Progenitor cell of endocrine pancreas (in vitro differentiated cells): ENCODE data around the gene DHX58. TPM values are rescaled to one million over a fixed set of nuclear protein-coding genes. Genes with fewer than 3 reads are reported as not detected.
"Not testable (repeated sequence)": the region's sequence is repeated elsewhere in the genome, so short reads cannot be mapped to it uniquely, and the experiment has no call there.

Experiments
- DNase-seq: peaks from one replicate; pipeline ENCODE4 v3.0.0; 2021; ENCODE audit warnings: low spot score; ENCODE audit not compliant: unreplicated experiment
- H3K27ac Mint-ChIP-seq: 2 replicates; pipeline ENCODE4 v1.8.0; 2021; ENCODE audit warnings: mild to moderate bottlenecking, moderate library complexity, mixed read lengths
- H3K27me3 Mint-ChIP-seq: 2 replicates; pipeline ENCODE4 v1.8.0; 2021; ENCODE audit warnings: mixed read lengths
- H3K36me3 Mint-ChIP-seq: 2 replicates; pipeline ENCODE4 v1.8.0; 2022; ENCODE audit warnings: mixed read lengths; ENCODE audit not compliant: insufficient read depth
- H3K4me1 Mint-ChIP-seq: 2 replicates; pipeline ENCODE4 v1.8.0; 2021; ENCODE audit warnings: low read depth, mixed read lengths
- H3K4me3 Mint-ChIP-seq: 2 replicates; pipeline ENCODE4 v1.8.0; 2021; ENCODE audit warnings: low read depth, mild to moderate bottlenecking, moderate library complexity, mixed read lengths
- H3K9me3 Mint-ChIP-seq: 2 replicates; pipeline ENCODE4 v1.8.0; 2021; ENCODE audit warnings: low read depth, mixed read lengths
- CTCF ChIP-seq: fragments of 200-600 bp; sonication (generic); IDR thresholded peaks from one replicate; pipeline ENCODE4 v1.5.0; 2021; ENCODE audit warnings: antibody characterized with exemption, mild to moderate bottlenecking; ENCODE audit not compliant: unreplicated experiment
- total RNA-seq: library from RNA; stranded (reverse); gene quantifications from 2 replicates; pipeline ENCODE4 v1.2.1, GENCODE V29; 2021

The DHX58 gene
- total RNA-seq, 1 donor from 2014 or later, result 0.43 TPM

GRCh38 chr17:42146911-42147607 lies 34.5 kb upstream of the DHX58 start:
- H3K9me3 Mint-ChIP-seq, result no peaks in the 10 kb centered on the region
- no peak for DNase-seq
- no peak overlapping the region for H3K4me3 Mint-ChIP-seq
- TF ChIP-seq CTCF, result no peak
- H3K36me3 Mint-ChIP-seq, result peaks cover 3% of the 10 kb centered on the region
- no peaks in the 10 kb centered on the region for H3K27me3 Mint-ChIP-seq
- H3K27ac Mint-ChIP-seq, result peak overlapping the region; percentile 15
- peaks cover 8% of the 10 kb centered on the region for H3K4me1 Mint-ChIP-seq

GRCh38 chr17:42143138-42143537 lies 30.6 kb upstream of the DHX58 start:
- H3K4me1 Mint-ChIP-seq, H3K36me3 Mint-ChIP-seq: not testable (repeated sequence)
- peak overlapping the region; percentile 38 for H3K27ac Mint-ChIP-seq

GRCh38 chr17:42142371-42142896 lies 29.9 kb upstream of the DHX58 start:
- no peaks in the 10 kb centered on the region for H3K27me3 Mint-ChIP-seq
- no peak for TF ChIP-seq CTCF
- DNase-seq, result no peak
- peak overlapping the region; percentile 80 for H3K27ac Mint-ChIP-seq
- H3K4me3 Mint-ChIP-seq, result no peak overlapping the region
- H3K9me3 Mint-ChIP-seq, result no peaks in the 10 kb centered on the region
- peaks cover 5% of the 10 kb centered on the region for H3K36me3 Mint-ChIP-seq
- peaks cover 4% of the 10 kb centered on the region for H3K4me1 Mint-ChIP-seq

More at GRCh38 chr17:42143138-42143537, 30.6 kb upstream of the DHX58 start:
- not testable (repeated sequence) for H3K27me3 Mint-ChIP-seq, H3K9me3 Mint-ChIP-seq, H3K4me3 Mint-ChIP-seq, DNase-seq

GRCh38 chr17:42141382-42141781 lies 28.9 kb upstream of the DHX58 start:
- H3K4me3 Mint-ChIP-seq, result no peak overlapping the region
- DNase-seq, result no peak
- no peak for TF ChIP-seq CTCF
- peaks cover 5% of the 10 kb centered on the region for H3K36me3 Mint-ChIP-seq
- no peaks in the 10 kb centered on the region for H3K9me3 Mint-ChIP-seq
- H3K27ac Mint-ChIP-seq, result no peak overlapping the region
- H3K4me1 Mint-ChIP-seq, result peaks cover 3% of the 10 kb centered on the region
- H3K27me3 Mint-ChIP-seq, result no peaks in the 10 kb centered on the region

- not testable (repeated sequence) for H3K27ac Mint-ChIP-seq, H3K36me3 Mint-ChIP-seq
Observed at GRCh38 chr17:42140690-42141089, 28.2 kb upstream of the DHX58 start.

GRCh38 chr17:42138749-42139492 lies 26.4 kb upstream of the DHX58 start:
- Mint-ChIP-seq H3K4me3 (no peak overlapping the region), H3K36me3 (peaks cover 3% of the 10 kb centered on the region), H3K4me1 (peaks cover 17% of the 10 kb centered on the region), H3K27me3 (no peaks in the 10 kb centered on the region), H3K9me3 (no peaks in the 10 kb centered on the region), H3K27ac (no peak overlapping the region)
- DNase-seq, result no peak
- no peak for TF ChIP-seq CTCF

More at GRCh38 chr17:42140690-42141089, 28.2 kb upstream of the DHX58 start:
- H3K4me1 Mint-ChIP-seq, H3K9me3 Mint-ChIP-seq, DNase-seq, H3K4me3 Mint-ChIP-seq, H3K27me3 Mint-ChIP-seq: not testable (repeated sequence)
